HG03342 (cell line): Measurements from ENCODE around the gene SIM2.

ENCODE experiments used
- ATAC-seq: cut with Tn5 transposase; IDR thresholded peaks from one replicate; pipeline ENCODE4 v1.9.1; 2021; ENCODE audit warnings: mild to moderate bottlenecking, moderate library complexity; ENCODE audit not compliant: unreplicated experiment

Gene SIM2

DNA sequence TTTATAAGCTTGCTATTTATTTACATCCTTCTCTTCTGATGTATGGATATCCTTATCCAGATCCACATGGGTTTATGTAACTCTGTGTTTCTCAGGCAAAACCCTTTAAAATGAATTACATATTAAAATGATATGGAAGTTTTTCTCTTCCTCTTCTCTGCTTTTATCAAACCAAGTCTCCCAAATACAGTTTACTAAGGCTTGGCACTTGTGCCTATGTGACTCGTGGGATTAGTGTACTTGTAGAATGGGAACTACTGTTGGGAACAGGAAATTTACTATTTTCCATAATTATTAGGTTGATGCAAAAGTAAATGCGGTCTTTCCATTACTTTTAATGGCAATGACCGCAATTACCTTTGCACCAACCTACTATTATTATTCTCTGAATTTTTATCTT lies 14.8 kb downstream of the SIM2 start:
- ATAC-seq: no peak

GRCh38 chr21:36716387-36716786 lies 17.5 kb downstream of the SIM2 start:
- ATAC-seq: no peak

DNA sequence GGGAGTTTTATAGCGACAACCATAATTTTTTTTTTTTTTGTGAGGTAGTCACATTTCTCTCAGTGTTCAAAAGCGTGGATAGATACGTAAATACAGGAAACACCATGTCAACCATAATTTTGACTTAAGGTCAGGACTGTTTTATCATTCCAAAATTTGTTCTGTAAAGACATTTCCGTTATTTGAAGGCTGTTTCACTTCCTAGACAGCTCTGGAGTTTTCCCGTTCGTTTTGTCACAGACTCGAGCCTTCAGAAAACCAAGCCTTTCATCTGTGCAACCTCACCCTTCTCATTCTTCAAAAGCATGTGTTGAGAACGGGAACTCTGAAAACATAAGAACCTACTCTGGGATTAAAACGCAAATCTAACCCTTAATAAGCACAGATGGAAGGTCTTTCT lies 17.9 kb downstream of the SIM2 start:
- ATAC-seq: no peak

DNA sequence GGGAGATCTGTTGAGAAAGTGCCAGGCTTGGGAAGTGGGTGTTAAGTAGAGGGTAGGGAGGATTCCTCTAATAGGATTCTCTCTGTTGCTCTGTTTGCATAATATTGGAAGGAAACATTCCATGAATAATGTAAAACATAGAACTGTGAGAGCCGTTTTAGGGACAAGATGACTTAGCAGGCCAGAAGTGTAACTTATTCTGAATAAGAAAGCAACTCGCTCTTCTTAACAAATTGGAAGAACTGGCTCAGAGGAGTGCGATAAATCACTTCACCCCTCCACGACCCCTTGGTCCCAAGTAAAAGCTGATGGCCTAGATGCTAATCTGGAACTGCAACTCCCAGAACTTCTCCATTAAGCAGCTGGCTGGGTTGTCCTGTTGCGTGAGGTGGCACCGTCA lies 19.1 kb downstream of the SIM2 start:
- ATAC-seq: no peak

GRCh38 chr21:36718951-36719501 lies 20.1 kb downstream of the SIM2 start:
- no peak for ATAC-seq

DNA sequence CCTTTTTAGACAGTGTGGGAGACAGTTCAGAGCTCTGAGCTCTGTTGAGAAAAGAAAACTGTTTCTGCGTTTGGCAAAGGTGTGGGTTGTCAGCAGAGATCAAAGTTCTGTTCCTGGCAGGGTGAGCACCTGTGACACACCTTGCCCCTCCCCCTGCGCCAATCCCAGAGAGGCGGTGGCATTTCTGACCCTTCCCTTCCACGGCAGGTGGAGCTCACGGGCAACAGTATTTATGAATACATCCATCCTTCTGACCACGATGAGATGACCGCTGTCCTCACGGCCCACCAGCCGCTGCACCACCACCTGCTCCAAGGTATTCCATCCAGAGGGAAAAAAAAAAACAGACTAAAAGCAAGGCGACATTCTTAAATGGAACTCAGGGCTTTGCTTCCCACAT lies 20.7 kb downstream of the SIM2 start:
- no peak for ATAC-seq

DNA sequence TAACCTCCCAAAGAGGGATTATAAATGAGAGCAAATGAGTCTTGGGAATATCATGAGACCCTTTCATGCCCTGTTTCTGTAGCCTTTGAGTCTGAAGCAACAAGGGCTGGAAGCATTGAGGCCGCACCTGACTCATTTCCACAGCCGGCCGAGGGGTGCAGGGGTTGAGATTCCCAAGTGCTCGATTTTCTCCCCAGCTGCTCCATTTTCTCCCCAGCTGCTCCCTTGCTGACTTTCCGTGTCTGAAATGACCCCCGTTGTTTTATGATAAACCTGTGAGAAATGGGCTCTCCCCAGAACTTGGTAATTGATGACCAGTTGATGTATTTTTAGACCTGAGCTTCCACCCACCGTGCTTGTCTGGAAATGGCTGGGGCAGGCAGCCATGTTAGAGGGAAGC lies 22.9 kb downstream of the SIM2 start:
- no peak for ATAC-seq

GRCh38 chr21:36722370-36723368 lies 23.8 kb downstream of the SIM2 start:
- ATAC-seq: no peak

GRCh38 chr21:36723371-36723881 lies 24.5 kb downstream of the SIM2 start:
- no peak for ATAC-seq

- ATAC-seq: no peak
Observed at GRCh38 chr21:36724660-36725059, 25.7 kb downstream of the SIM2 start.

DNA sequence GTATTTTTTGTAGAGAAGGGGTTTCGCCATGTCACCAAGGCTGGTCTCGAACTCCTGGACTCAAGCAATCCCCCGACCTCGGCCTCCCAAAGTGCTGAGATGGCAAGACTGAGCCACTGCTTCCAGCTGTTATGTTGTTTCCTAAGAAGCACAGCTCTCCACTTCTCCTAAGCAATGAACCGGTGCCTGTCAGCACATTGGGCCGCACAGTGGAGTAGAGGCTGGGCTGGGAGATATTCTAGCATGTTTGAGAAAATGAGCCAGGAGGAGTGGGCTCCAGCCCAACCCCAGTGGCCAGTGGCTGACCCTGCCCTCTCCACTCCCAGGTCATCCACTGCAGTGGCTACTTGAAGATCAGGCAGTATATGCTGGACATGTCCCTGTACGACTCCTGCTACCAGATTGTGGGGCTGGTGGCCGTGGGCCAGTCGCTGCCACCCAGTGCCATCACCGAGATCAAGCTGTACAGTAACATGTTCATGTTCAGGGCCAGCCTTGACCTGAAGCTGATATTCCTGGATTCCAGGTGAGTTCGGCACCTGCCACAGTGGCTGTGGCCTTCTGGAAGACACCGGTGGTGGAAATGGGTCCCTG lies 27.0 kb downstream of the SIM2 start:
- no peak for ATAC-seq

GRCh38 chr21:36727866-36728265 lies 29.0 kb downstream of the SIM2 start:
- ATAC-seq: no peak

DNA sequence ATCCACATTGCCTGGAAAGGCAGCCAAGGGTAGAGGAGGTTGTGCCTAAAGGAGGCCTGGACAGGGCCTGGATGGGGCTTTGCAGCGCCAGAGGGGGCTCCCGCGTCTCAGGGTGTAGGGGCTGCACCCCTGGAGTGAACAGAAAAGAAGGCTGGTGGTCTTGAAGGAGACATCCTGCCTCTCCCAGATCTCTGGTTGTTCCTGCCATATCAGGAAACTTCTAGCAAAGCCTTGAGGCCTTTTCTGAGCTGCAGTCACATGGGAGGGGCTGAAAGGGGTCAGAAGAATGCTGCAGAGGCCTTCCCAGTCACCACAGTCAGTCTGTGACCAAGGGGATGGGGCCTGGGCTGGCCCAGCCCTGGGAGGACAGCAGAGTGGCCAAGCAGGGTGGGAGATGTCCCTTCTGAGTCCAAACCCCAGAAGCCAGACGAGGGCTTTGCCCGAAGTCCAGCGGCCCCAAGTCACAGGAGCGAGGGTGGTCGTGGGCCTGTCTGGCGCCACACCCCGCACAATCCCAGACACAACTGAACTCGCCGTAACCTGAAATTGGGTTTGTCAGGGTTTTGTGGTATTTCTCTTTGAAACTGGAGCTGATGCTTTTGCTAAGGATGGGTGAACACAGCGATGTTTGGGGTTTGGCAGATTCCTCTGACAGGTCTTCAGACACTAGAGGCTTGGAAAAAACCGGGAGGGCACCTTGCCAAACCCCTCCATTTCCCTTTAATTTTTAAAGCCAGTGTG lies 29.6 kb downstream of the SIM2 start:
- ATAC-seq: no peak

GRCh38 chr21:36729310-36729970 lies 30.5 kb downstream of the SIM2 start:
- ATAC-seq: no peak

GRCh38 chr21:36730291-36731281 lies 31.7 kb downstream of the SIM2 start:
- no peak for ATAC-seq

DNA sequence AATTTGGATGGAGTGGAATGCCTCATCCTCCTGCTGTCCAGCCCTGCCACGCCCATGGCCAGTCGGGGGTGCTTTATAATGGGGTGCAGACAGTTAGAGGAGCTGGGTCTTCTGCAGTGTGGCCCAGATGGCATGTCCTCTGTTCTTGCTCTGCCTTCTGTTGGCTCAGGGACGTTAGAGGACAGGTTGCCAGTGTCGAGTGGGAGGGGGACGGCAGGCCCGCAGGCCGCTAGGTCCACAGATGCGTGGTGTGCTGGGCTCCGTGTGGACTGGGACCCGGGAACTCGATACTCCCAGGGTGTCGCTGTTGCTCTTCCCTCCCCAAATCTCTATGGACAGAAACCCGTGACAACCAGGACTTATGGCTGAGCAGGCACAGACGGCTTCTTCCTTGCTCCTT lies 33.3 kb downstream of the SIM2 start:
- ATAC-seq: no peak

DNA sequence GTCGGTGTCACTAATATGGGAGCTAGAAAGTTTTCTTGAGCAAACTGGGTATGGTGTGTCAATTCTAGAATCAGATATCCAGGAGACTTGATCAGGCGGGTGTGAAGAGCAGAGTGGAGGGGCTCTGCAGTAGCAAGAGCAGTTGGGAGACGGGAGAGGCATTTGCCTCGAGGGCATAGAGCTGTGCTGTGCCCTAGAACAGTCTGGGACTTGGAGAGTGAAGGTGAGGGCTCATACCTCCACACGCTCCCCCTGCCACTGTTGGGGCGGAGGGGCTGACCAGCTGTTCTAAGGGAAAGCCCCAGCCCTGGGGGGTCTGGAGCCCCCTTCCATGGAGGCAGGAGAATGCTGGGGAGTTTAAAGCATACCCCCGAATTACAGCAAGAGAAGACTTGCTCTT lies 33.8 kb downstream of the SIM2 start:
- no peak for ATAC-seq

- no peak for ATAC-seq
Observed at GRCh38 chr21:36733857-36734256, 34.9 kb downstream of the SIM2 start.
